OCI-LY3 (cell line): ENCODE results near the gene C10orf105.

ENCODE experiments used
- H2AFZ ChIP-seq: fragments of 200-600, 300-600 bp; shearing (Covaris generic); 2 replicates; pipeline ENCODE4 v1.6.0; 2014; ENCODE audit warnings: antibody characterized with exemption, low read depth, low read length
- H3K27ac ChIP-seq: fragments of 200-600, 300-600 bp; sonication (generic); 2 replicates; pipeline ENCODE4 v1.5.1; 2014; ENCODE audit warnings: mild to moderate bottlenecking, low read length, moderate library complexity, mixed read lengths
- H3K27me3 ChIP-seq: fragments of 200-600, 300-600 bp; sonication (generic); 2 replicates; pipeline ENCODE4 v1.6.1; 2014; ENCODE audit warnings: low read depth, low read length, mixed read lengths
- H3K36me3 ChIP-seq: fragments of 200-600, 300-600 bp; sonication (generic); replicated peaks from 2 replicates; pipeline ENCODE3; 2014; ENCODE audit warnings: low read depth, low read length, mixed read lengths
- H3K4me1 ChIP-seq: fragments of 300-600, 200-600 bp; sonication (generic); 2 replicates; pipeline ENCODE4 v1.6.1; 2014; ENCODE audit warnings: low read length, mixed read lengths
- H3K4me2 ChIP-seq: fragments of 200-600, 300-600 bp; sonication (generic); 2 replicates; pipeline ENCODE4 v1.6.1; 2014; ENCODE audit warnings: low read length, mixed read lengths
- H3K4me3 ChIP-seq: fragments of 300-600, 200-600 bp; sonication (generic); 2 replicates; pipeline ENCODE4 v1.5.1; 2014; ENCODE audit warnings: antibody characterized with exemption, mild to moderate bottlenecking, low read length, moderate library complexity
- H3K79me2 ChIP-seq: fragments of 300-600, 200-600 bp; shearing (Covaris generic); 2 replicates; pipeline ENCODE4 v1.6.1; 2014; ENCODE audit warnings: mild to moderate bottlenecking, low read length, mixed read lengths
- H3K9ac ChIP-seq: fragments of 300-600, 200-600 bp; shearing (Covaris generic); 2 replicates; pipeline ENCODE4 v1.6.0; 2014; ENCODE audit warnings: mild to moderate bottlenecking, low read length, moderate library complexity
- H3K9me3 ChIP-seq: fragments of 200-600, 300-600 bp; shearing (Covaris generic); 2 replicates; pipeline ENCODE4 v1.6.1; 2014; ENCODE audit warnings: low read length, mixed read lengths; ENCODE audit not compliant: insufficient read depth
- H4K20me1 ChIP-seq: fragments of 200-600, 300-600 bp; sonication (generic); 2 replicates; pipeline ENCODE4 v1.6.1; 2016; ENCODE audit warnings: low read length, mixed read lengths; ENCODE audit not compliant: insufficient read depth
- EZH2phosphoT487 ChIP-seq: fragments of 200-600 bp; shearing (Covaris generic); IDR thresholded peaks from 2 replicates; pipeline ENCODE4 v1.6.1; 2018; ENCODE audit warnings: antibody characterized with exemption, mixed run types, low read depth
- TF ChIP-seq, protein P1 (sequence below): fragments of 200-600, 300-600 bp; sonication (generic); IDR thresholded peaks from 2 replicates; pipeline ENCODE4 v1.5.1; 2014; ENCODE audit warnings: antibody characterized with exemption, low read length, low read depth

Gene C10orf105

DNA sequence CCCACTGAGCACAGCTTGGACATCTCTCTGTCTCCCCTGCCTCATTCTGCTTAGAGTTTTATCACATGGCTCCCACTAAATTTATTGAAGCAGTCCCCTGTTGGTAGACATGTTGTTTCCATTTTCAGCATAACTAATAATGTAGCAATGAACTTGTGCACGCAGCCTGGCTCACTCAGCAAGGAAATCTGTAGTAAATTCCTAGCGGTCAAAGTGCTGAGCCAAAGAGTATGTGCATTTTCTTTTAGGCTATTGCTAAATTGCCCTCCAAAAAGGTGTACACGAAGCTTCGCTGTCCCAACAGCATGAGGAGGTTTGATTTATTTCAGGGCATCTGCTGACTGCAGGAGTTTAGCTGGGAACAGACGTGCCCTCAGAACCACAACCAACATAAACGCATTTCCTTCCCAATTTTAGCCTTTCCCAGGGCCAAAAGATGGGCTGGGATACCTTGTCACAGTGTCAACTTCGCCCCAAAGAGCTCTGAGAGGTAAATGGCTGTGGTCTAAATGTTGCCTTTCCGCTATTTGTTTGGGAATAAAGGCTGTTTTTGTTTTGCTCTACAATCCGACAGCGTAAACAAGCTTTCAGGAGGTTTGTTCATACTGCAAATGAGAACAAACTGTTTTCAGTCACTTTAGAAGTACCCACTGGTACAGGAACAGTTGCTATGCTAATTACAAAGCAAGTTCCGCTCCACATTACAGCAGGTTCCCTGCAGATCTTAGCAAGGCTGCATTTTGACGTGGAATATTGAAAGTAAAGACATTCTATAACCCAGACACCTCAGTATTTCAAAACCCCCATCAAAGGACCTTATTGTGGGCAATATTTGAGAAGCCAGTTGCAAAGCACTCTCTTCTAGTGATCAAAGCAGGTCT is 37.0 kb upstream of the C10orf105 start:
- H3K36me3 ChIP-seq, result no peaks in the 10 kb centered on the region
- H3K4me2 ChIP-seq, result peak overlapping the region; percentile 18; the same call in 1 of the 2 replicates
- no peak overlapping the region for H3K27ac ChIP-seq

GRCh38 chr10:71755179-71755879 is 35.8 kb upstream of the C10orf105 start:
- no peaks in the 10 kb centered on the region for H3K36me3 ChIP-seq
- no peak for TF ChIP-seq EZH2phosphoT487
- TF ChIP-seq, protein P1, sequence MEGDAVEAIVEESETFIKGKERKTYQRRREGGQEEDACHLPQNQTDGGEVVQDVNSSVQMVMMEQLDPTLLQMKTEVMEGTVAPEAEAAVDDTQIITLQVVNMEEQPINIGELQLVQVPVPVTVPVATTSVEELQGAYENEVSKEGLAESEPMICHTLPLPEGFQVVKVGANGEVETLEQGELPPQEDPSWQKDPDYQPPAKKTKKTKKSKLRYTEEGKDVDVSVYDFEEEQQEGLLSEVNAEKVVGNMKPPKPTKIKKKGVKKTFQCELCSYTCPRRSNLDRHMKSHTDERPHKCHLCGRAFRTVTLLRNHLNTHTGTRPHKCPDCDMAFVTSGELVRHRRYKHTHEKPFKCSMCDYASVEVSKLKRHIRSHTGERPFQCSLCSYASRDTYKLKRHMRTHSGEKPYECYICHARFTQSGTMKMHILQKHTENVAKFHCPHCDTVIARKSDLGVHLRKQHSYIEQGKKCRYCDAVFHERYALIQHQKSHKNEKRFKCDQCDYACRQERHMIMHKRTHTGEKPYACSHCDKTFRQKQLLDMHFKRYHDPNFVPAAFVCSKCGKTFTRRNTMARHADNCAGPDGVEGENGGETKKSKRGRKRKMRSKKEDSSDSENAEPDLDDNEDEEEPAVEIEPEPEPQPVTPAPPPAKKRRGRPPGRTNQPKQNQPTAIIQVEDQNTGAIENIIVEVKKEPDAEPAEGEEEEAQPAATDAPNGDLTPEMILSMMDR, result no peak
- H3K4me1 ChIP-seq, result no peaks in the 10 kb centered on the region
- H4K20me1 ChIP-seq, result no peaks in the 10 kb centered on the region
- no peak overlapping the region for H3K4me2 ChIP-seq
- no peak overlapping the region for H3K9ac ChIP-seq
- H3K27me3 ChIP-seq, result peaks cover 18% of the 10 kb centered on the region
- no peak overlapping the region for H3K27ac ChIP-seq
- no peaks in the 10 kb centered on the region for H3K79me2 ChIP-seq
- no peaks in the 10 kb centered on the region for H3K9me3 ChIP-seq
- no peak overlapping the region for H2AFZ ChIP-seq
- H3K4me3 ChIP-seq, result no peak overlapping the region

More for the DNA sequence above, 37.0 kb upstream of the C10orf105 start:
- no peak overlapping the region for H3K9ac ChIP-seq
- no peak overlapping the region for H3K4me3 ChIP-seq
- H3K79me2 ChIP-seq, result no peaks in the 10 kb centered on the region
- H3K4me1 ChIP-seq, result no peaks in the 10 kb centered on the region
- no peaks in the 10 kb centered on the region for H4K20me1 ChIP-seq
- H2AFZ ChIP-seq, result no peak overlapping the region
- peaks cover 18% of the 10 kb centered on the region for H3K27me3 ChIP-seq
- TF ChIP-seq EZH2phosphoT487, result no peak
- TF ChIP-seq, protein P1, result no peak
- H3K9me3 ChIP-seq, result no peaks in the 10 kb centered on the region

DNA sequence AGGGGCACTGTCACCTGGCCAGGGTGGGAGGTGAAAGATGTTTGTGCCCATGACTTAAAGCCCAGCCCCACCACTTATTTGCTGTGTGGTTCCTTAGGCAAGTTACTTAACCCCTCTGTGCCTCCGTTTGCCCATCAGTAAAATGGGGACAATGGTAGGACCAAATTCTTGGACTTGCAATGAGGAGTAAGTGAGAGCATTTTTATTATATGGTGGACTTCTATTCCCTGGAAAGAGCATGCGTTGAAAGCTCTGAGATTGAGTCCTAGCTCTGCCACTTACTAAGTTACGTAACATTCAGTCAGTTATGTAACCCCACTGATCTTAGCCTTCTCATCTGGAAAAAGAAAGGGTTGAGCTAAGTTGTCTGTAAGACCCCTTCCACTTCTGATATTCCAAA is 35.0 kb upstream of the C10orf105 start:
- Histone ChIP-seq H3K9ac (no peak overlapping the region), H3K4me3 (no peak overlapping the region), H3K36me3 (no peaks in the 10 kb centered on the region), H3K27me3 (peaks cover 18% of the 10 kb centered on the region), H3K9me3 (no peaks in the 10 kb centered on the region), H3K79me2 (no peaks in the 10 kb centered on the region), H3K27ac (no peak overlapping the region), H3K4me2 (no peak overlapping the region), H3K4me1 (no peaks in the 10 kb centered on the region), H4K20me1 (no peaks in the 10 kb centered on the region), H2AFZ (no peak overlapping the region)
- TF ChIP-seq, protein P1, result no peak
- TF ChIP-seq EZH2phosphoT487, result no peak

- H3K9ac ChIP-seq, result no peak overlapping the region
- no peaks in the 10 kb centered on the region for H4K20me1 ChIP-seq
- no peak overlapping the region for H3K27ac ChIP-seq
- H3K79me2 ChIP-seq, result no peaks in the 10 kb centered on the region
- no peak overlapping the region for H2AFZ ChIP-seq
- peaks cover 4% of the 10 kb centered on the region for H3K4me1 ChIP-seq
- no peaks in the 10 kb centered on the region for H3K9me3 ChIP-seq
- TF ChIP-seq, protein P1, result no peak
- TF ChIP-seq EZH2phosphoT487, result no peak
- H3K36me3 ChIP-seq, result no peaks in the 10 kb centered on the region
- peaks cover 18% of the 10 kb centered on the region for H3K27me3 ChIP-seq
- H3K4me2 ChIP-seq, result no peak overlapping the region
- no peak overlapping the region for H3K4me3 ChIP-seq
These were observed 34.5 kb upstream of the C10orf105 start for GRCh38 chr10:71753960-71754505.
